HepG2 (cell line): Measurements from ENCODE around the gene ANKS1A. TPM values are rescaled to one million over a fixed set of nuclear protein-coding genes. Genes with fewer than 3 reads are reported as not detected.

Experiments
- ESRRA ChIP-seq: sonication (generic); formaldehyde crosslinking; IDR thresholded peaks from 2 replicates; pipeline ENCODE4 v1.5.1; 2020; ENCODE audit warnings: mild to moderate bottlenecking, low read depth, missing genetic modification reagents
- GTF3A ChIP-seq: sonication (generic); formaldehyde crosslinking; conservative IDR thresholded peaks from 2 replicates; pipeline ENCODE4 v1.4.0; 2020; ENCODE audit warnings: mild to moderate bottlenecking, missing genetic modification reagents
- HDAC2 ChIP-seq: sonication (generic); formaldehyde crosslinking; IDR thresholded peaks from 2 replicates; pipeline ENCODE4 v1.4.0; 2020; ENCODE audit warnings: missing genetic modification reagents
- JUNB ChIP-seq: sonication (generic); formaldehyde crosslinking; IDR thresholded peaks from 2 replicates; pipeline ENCODE4 v1.8.0; 2022; ENCODE audit warnings: missing genetic modification reagents, mild to moderate bottlenecking, borderline replicate concordance
- KLF12 ChIP-seq: sonication (generic); formaldehyde crosslinking; IDR thresholded peaks from 2 replicates; pipeline ENCODE4 v1.4.0; 2020; ENCODE audit warnings: missing genetic modification reagents, borderline replicate concordance
- MAZ ChIP-seq, 2 experiments: sonication (generic) in 1 of 2; formaldehyde crosslinking in 1 of 2; IDR thresholded peaks; 2 replicates each; pipeline versions ENCODE4 v1.5.0 to v1.6.1; 2012 to 2020; ENCODE audit warnings: low read depth in 2 of 2, mild to moderate bottlenecking in 2 of 2, borderline replicate concordance in 1 of 2, improper control_type of control experiment in 1 of 2, low read length in 1 of 2, missing genetic modification reagents in 1 of 2, moderate library complexity in 1 of 2
- MYC ChIP-seq: sonication (generic); formaldehyde crosslinking; IDR thresholded peaks from 2 replicates; pipeline ENCODE4 v1.9.0; 2021; ENCODE audit warnings: missing genetic modification reagents, borderline replicate concordance
- PHF8 ChIP-seq: sonication (generic); formaldehyde crosslinking; IDR thresholded peaks from 2 replicates; pipeline ENCODE4 v1.5.0; 2020; ENCODE audit warnings: missing genetic modification reagents
- POGK ChIP-seq: sonication (generic); formaldehyde crosslinking; conservative IDR thresholded peaks from 2 replicates; pipeline ENCODE4 v1.8.0; 2022; ENCODE audit warnings: mild to moderate bottlenecking, moderate library complexity, missing genetic modification reagents
- POLR2AphosphoS2 ChIP-seq: IDR thresholded peaks from 2 replicates; pipeline ENCODE4 v1.6.1; 2011; ENCODE audit warnings: low read depth, low read length, improper control_type of control experiment
- TSC22D2 ChIP-seq: sonication (generic); formaldehyde crosslinking; IDR thresholded peaks from 2 replicates; pipeline ENCODE4 v1.5.1; 2020; ENCODE audit warnings: missing genetic modification reagents, mild to moderate bottlenecking, borderline replicate concordance
- ZBTB7B ChIP-seq: sonication (generic); formaldehyde crosslinking; IDR thresholded peaks from 2 replicates; pipeline ENCODE4 v1.4.0; 2020; ENCODE audit warnings: missing genetic modification reagents
- ZIK1 ChIP-seq: sonication (generic); formaldehyde crosslinking; IDR thresholded peaks from 2 replicates; pipeline ENCODE4 v1.5.0; 2020; ENCODE audit warnings: mild to moderate bottlenecking, low read depth, missing genetic modification reagents, borderline replicate concordance
- ZNF230 ChIP-seq: sonication (generic); formaldehyde crosslinking; IDR thresholded peaks from 2 replicates; pipeline ENCODE4 v1.4.0; 2020; ENCODE audit warnings: mild to moderate bottlenecking, missing genetic modification reagents
- ZNF318 ChIP-seq: sonication (generic); formaldehyde crosslinking; IDR thresholded peaks from 2 replicates; pipeline ENCODE4 v1.4.0; 2020; ENCODE audit warnings: mild to moderate bottlenecking, missing genetic modification reagents
- ZNF747 ChIP-seq: sonication (generic); formaldehyde crosslinking; IDR thresholded peaks from 2 replicates; pipeline ENCODE4 v1.8.1; 2023; ENCODE audit warnings: missing genetic modification reagents, mild to moderate bottlenecking, borderline replicate concordance
- ZNF766 ChIP-seq: sonication (generic); formaldehyde crosslinking; IDR thresholded peaks from 2 replicates; pipeline ENCODE4 v1.5.0; 2020; ENCODE audit warnings: missing genetic modification reagents, borderline replicate concordance
- ZNF781 ChIP-seq: sonication (generic); formaldehyde crosslinking; IDR thresholded peaks from 2 replicates; pipeline ENCODE4 v1.5.1; 2020; ENCODE audit warnings: borderline replicate concordance, mild to moderate bottlenecking, missing genetic modification reagents; ENCODE audit errors: not compliant biosample characterization
- ZNF891 ChIP-seq: sonication (generic); formaldehyde crosslinking; IDR thresholded peaks from 2 replicates; pipeline ENCODE4 v1.5.0; 2020; ENCODE audit warnings: mild to moderate bottlenecking, missing genetic modification reagents
- polyA plus RNA-seq, 8 experiments: library from polyadenylated mRNA; depleted of rRNA in 3 of 8; stranded (reverse) in 7 of 8; unstranded in 1 of 8; fragments of >200 nt; fragmentation: Illumina TruSeq in 4 of 8; extraction: Trizol in 4 of 8; gene quantifications; 2 replicates each; pipeline versions ENCODE4 v1.2.1 to v1.2.3, GENCODE V29; 2011 to 2016; ENCODE audit warnings: low read depth in 4 of 8, missing spikeins in 1 of 8, mixed read lengths in 1 of 8; ENCODE audit not compliant: insufficient read depth in 1 of 8
- total RNA-seq, 5 experiments: library from RNA; depleted of rRNA; stranded (reverse); fragments of >200 nt; fragmentation: Illumina TruSeq; extraction: Trizol; gene quantifications; 2 replicates each; pipeline ENCODE4 v1.2.3, GENCODE V29; 2016; ENCODE audit warnings: low read depth in 1 of 5

Gene ANKS1A
- total and polyA plus RNA-seq, 2 of the 13 experiments (the other 11 are each of a cell fraction or from before 2014, with no cell fraction given), result 7.2 to 15.1 TPM

- TF ChIP-seq ZNF318, result no peak
- peak; percentile 78; the same call in 1 of the 2 replicates for TF ChIP-seq MYC (CRISPR knock-in tag)
- TF ChIP-seq KLF12 (CRISPR knock-in tag), result no peak
- no peak for TF ChIP-seq ESRRA
- no peak for TF ChIP-seq ZNF781
- no peak for TF ChIP-seq GTF3A (CRISPR knock-in tag)
- peak; percentile 88; the same call in 1 of the 2 replicates for TF ChIP-seq POGK (CRISPR knock-in tag)
- no peak for TF ChIP-seq POLR2AphosphoS2
- TF ChIP-seq ZNF891, result peak; percentile 94
- peak; percentile 61; the same call in 1 of the 2 replicates for TF ChIP-seq ZBTB7B
- peak; percentile 89 for TF ChIP-seq PHF8 (CRISPR knock-in tag)
- peak; percentile 64; the same call in 1 of the 2 replicates for TF ChIP-seq TSC22D2 (CRISPR knock-in tag)
- peak; percentile 90 for TF ChIP-seq MAZ (IDR thresholded peaks at IDR 0.05; ENCODE audit: borderline replicate concordance, low read depth, low read length)
- peak; percentile 80; the same call in 1 of the 2 replicates for TF ChIP-seq MAZ (CRISPR knock-in tag; IDR thresholded peaks at IDR 0.05; ENCODE audit: low read depth)
- TF ChIP-seq JUNB, result no peak
- peak; percentile 99 for TF ChIP-seq HDAC2 (CRISPR knock-in tag)
- TF ChIP-seq ZNF747 (CRISPR knock-in tag), result no peak; the same call in 1 of the 2 replicates
- TF ChIP-seq ZNF230 (CRISPR knock-in tag), result no peak; the same call in 1 of the 2 replicates
- peak; percentile 52; the same call in 1 of the 2 replicates for TF ChIP-seq ZIK1
- TF ChIP-seq ZNF766 (CRISPR knock-in tag), result no peak; the same call in 1 of the 2 replicates
Measured at GRCh38 chr6:34887753-34888513, 1.1 kb upstream of the ANKS1A start, which contains the start of gene TAF11 (continued).
